HTR-8/SVneo (cell line): Measurements from ENCODE around the gene SPECC1.
"Not testable (repeated sequence)": the region's sequence is repeated elsewhere in the genome, so short reads cannot be mapped to it uniquely, and the experiment has no call there.

Source experiments
- DNase-seq: peaks from one replicate; pipeline ENCODE4 v3.0.0; 2011; ENCODE audit warnings: low spot score, mixed read lengths; ENCODE audit not compliant: insufficient read length
- FAIRE-seq: peaks from 2 replicates; lab custom pipeline; 2011; peaks lifted over from hg19 to GRCh38; lab: Jason Lieb, UNC

The SPECC1 gene

DNA sequence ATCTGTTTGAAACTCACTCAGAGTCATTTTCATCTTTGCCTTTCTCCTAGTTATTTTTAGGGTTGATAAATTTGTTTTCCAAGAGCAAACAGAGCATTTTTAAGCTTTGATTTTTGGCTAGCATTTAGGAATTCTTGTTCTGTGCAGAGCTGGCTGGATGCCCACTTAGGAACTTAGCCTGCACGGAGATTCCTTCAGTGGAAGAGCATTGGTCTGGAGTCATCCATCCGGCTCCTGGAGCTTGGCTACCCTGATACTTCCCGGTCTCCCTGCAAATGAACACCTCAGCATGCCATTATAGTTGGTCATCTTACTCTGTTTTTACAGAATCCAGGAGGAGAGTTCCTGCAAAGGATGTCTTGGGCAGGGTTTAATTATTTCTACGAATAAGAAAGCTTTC, 57.1 kb downstream of the SPECC1 start:
- FAIRE-seq (no peak), DNase-seq (no peak)

GRCh38 chr17:20067711-20068110, 58.6 kb downstream of the SPECC1 start:
- DNase-seq (no peak), FAIRE-seq (no peak)

GRCh38 chr17:20068445-20068844, 59.3 kb downstream of the SPECC1 start:
- FAIRE-seq = no peak
- DNase-seq = no peak

DNA sequence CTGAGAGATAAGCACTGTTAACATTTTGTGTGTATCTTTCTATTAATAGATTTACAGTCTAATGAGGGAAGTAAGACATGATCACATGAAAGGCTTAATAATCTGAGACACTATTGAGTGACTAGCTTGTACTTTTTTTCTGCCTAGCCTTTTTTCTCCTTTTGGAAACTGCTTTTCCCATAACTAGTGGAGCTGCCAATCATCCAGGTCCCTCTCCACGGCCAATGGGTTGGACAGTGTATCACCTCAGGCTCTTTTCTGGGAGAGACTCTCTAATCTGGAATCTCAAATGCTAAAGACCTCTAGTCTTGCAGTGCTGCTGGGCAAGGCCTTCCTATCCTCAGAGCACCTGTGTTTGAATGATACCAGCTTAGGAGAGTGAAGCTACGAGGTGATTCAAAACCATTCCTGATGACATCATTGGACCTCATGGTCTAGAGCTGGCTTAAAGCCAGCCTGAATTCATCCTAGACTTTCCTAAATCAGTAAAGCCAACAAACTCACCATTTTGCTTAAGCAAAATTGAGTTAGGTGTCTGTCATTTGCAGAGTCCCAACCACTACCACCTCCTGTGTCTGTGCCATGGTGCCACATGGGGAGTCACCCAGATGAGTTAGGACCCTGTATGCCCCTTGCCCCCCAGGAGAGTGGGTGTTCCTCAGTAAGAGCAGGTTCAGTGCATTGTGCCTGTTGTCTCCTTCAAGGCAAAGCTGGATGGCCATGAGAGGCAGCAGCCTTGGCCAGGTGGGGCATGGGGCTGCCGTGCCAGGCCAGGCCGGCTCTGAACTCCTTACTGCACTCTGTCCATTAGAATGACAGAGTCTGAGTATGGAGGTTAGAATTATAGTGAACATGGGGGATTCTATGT, 62.9 kb downstream of the SPECC1 start:
- DNase-seq (no peak), FAIRE-seq (no peak)

- no peak for FAIRE-seq
- DNase-seq = no peak
Observed at GRCh38 chr17:20072692-20072992, 63.5 kb downstream of the SPECC1 start.

DNA sequence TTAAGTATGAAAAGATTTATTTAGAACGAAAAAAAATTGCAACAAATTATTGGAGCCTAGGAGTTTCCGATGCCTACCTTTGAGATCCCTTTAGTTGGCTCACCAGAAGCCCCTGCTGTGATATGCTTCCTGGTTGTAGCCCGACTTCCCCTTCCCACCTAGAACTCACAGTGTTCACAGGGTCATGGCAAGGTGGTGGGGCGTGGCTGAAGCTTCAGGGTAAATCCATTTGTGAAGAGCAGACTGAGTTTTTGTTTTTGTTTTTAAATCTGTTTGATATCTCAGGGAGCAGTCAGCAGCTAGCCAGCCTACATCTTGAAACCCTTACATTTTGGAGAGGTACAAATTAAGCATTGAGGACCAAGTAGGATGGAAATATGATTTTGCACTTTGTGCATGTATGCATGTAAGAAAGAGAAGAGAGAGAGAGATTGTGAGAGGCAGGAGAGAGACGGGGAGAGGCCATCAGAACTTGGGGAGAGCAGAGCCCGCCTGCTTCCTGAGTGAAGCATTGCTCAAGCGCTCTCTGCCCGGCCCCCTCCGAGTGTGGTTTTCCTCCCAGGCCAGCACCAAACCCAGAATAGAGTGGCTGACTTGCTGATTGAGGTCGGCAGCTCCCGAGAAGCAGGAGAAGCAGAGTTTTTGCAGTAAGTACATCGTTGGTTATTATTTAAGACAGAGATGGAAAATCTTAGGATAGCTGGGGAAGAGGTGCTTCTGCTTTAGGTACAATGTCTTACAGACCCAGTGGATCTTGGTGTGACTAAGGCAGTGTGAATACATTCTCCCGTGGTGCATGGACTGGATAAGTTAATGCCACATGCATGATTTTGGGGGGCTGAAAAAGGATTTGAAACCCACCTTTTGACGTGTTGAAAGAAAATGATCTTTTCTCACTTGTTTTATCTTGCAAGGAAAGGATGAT, 64.2 kb downstream of the SPECC1 start:
- no peak for DNase-seq

GRCh38 chr17:20074001-20074400, 64.8 kb downstream of the SPECC1 start:
- FAIRE-seq (peak; percentile 9), DNase-seq (no peak)

More for the DNA sequence above, 64.2 kb downstream of the SPECC1 start:
- peak; percentile 13 for FAIRE-seq

GRCh38 chr17:20074489-20074888, 65.3 kb downstream of the SPECC1 start:
- FAIRE-seq (no peak), DNase-seq (no peak)

DNA sequence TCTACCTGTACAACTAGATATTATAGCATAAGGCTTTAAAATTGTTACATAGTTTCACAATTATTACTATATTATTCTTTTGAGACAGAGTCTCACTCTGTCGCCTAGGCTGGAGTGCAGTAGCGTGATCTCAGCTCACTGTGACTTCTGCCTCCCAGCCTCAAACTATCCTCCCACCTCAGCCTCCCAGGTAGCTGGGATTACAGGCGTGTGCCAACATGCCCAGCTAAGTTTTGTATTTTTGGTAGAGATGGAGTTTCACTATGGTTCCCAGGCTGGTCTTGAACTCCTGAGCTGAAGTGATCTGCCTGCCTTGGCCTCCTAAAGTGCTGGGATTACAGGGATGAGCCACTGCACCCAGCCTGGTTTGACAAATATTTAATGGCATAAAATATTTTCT, 67.0 kb downstream of the SPECC1 start:
- not testable (repeated sequence) for FAIRE-seq, DNase-seq

GRCh38 chr17:20077978-20078685, 69.0 kb downstream of the SPECC1 start:
- no peak for FAIRE-seq

GRCh38 chr17:20080513-20080912, 71.4 kb downstream of the SPECC1 start:
- FAIRE-seq = no peak

More at GRCh38 chr17:20077978-20078685, 69.0 kb downstream of the SPECC1 start:
- no peak for DNase-seq

DNA sequence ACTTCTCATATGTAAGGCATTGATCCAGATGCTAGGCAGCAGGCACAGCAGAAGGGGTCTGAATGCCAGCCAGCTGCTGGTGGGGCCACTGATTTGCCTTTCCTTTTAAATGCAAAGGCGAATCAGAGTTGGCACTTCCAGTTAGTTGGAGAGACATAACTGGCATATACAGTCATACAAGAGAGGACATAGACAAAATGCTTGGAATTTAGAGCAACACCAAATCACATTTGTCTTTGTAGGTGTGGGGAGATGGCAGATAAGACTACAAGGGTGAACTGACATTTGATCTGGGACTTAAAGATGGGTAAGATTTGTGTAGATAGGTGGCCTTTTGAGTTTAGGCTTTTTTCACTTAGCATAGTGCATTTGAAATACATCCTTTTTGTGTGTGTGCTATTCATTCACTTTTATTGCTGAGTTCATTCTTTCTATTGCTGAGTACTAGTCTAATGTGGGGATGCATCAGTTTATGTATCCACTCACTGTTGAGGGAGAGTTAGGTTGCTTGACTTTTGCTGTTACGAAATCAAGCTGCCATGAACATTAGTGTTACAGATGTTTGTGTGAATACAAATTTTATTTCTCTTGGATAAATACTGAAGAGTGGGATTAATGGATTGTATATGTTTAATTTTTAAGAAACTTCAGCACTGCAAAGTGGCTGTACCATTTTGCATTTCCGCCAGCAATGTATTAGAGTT, 74.1 kb downstream of the SPECC1 start:
- no peak for DNase-seq
- peak; percentile 20 for FAIRE-seq

More at GRCh38 chr17:20080513-20080912, 71.4 kb downstream of the SPECC1 start:
- DNase-seq = no peak

GRCh38 chr17:20084621-20085282, 75.6 kb downstream of the SPECC1 start:
- FAIRE-seq = no peak
- no peak for DNase-seq

DNA sequence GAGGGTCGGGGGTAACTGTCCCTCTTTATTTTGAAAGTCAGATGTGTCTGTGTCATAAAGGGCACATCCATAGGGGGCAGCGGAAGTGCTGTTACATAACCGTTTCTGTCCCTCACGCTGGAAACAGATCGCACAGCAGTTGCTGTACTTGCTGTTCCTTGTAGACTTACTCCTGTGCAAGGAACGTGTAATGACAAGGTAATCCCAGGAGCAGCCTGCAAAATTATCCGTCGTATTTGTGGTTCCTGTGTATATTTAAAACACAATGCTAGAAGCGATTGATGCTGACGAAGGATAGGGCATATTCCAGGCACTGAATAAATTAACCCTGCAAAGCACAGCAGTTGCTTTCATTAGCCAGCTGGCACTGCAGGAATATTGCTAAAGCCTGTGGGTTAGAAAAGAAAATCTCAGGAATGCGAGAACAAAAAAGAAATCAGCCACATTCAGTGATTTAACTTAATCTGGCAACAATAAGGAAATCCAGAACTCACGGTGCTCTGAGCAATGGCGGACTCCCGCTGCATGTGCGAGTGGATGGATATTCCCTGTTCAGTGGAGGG, 76.2 kb downstream of the SPECC1 start:
- DNase-seq (no peak), FAIRE-seq (peak; percentile 13)

- no peak for FAIRE-seq
- DNase-seq = no peak
Observed at GRCh38 chr17:20086416-20087076, 77.4 kb downstream of the SPECC1 start.

- DNase-seq (no peak), FAIRE-seq (no peak)
Observed at GRCh38 chr17:20087538-20088250, 78.5 kb downstream of the SPECC1 start.

GRCh38 chr17:20089756-20090547, 80.8 kb downstream of the SPECC1 start:
- DNase-seq (no peak), FAIRE-seq (no peak)
